ENCODE data around the gene ARV1.
"Not testable (repeated sequence)": the region's sequence is repeated elsewhere in the genome, so short reads cannot be mapped to it uniquely, and the experiment has no call there.

The ARV1 gene

GRCh38 chr1:231045286-231045685 is 66.4 kb downstream of the ARV1 start:
- DNase-seq = no peak

GRCh38 chr1:231045921-231046729 is 67.2 kb downstream of the ARV1 start:
- DNase-seq = not testable (repeated sequence)

- DNase-seq = no peak
Observed at GRCh38 chr1:231046730-231047395, 68.0 kb downstream of the ARV1 start.

- DNase-seq = not testable (repeated sequence)
Observed at GRCh38 chr1:231047529-231047928, 68.6 kb downstream of the ARV1 start.

- not testable (repeated sequence) for DNase-seq
Observed at GRCh38 chr1:231048419-231048818, 69.5 kb downstream of the ARV1 start.

- DNase-seq = no peak
Observed at GRCh38 chr1:231049121-231049979, 70.5 kb downstream of the ARV1 start.
